Measurements from ENCODE around the gene AKAP6. TPM values are rescaled to one million over a fixed set of nuclear protein-coding genes. Genes with fewer than 3 reads are reported as not detected.

The AKAP6 gene
- total RNA-seq, 1 donor from 2014 or later = 0.21 TPM

GRCh38 chr14:32408018-32408417, 78.9 kb downstream of the AKAP6 start:
- H3K27me3 Mint-ChIP-seq (ENCODE audit: insufficient read depth) = peaks cover 5% of the 10 kb centered on the region
- H3K4me1 Mint-ChIP-seq (ENCODE audit: low read depth) = no peaks in the 10 kb centered on the region
- DNase-seq (ENCODE audit: low spot score) = no peak
- no peak overlapping the region for H3K4me3 Mint-ChIP-seq
- H3K9me3 Mint-ChIP-seq = no peaks in the 10 kb centered on the region
- H3K36me3 Mint-ChIP-seq (ENCODE audit: low read depth) = no peaks in the 10 kb centered on the region
- no peak overlapping the region for H3K27ac Mint-ChIP-seq
- intact Hi-C loops (cut with micrococcal nuclease) = no loop called here

GRCh38 chr14:32412103-32412502, 83.0 kb downstream of the AKAP6 start:
- no peak overlapping the region for H3K4me3 Mint-ChIP-seq
- H3K27ac Mint-ChIP-seq = no peak overlapping the region
- intact Hi-C loops (cut with micrococcal nuclease) = no loop called here
- no peaks in the 10 kb centered on the region for H3K9me3 Mint-ChIP-seq
- DNase-seq (ENCODE audit: low spot score) = no peak
- H3K36me3 Mint-ChIP-seq (ENCODE audit: low read depth) = no peaks in the 10 kb centered on the region
- no peaks in the 10 kb centered on the region for H3K4me1 Mint-ChIP-seq (ENCODE audit: low read depth)
- peaks cover 3% of the 10 kb centered on the region for H3K27me3 Mint-ChIP-seq (ENCODE audit: insufficient read depth)

GRCh38 chr14:32412532-32412931, 83.4 kb downstream of the AKAP6 start:
- intact Hi-C loops (cut with micrococcal nuclease) = no loop called here
- Mint-ChIP-seq H3K36me3 (ENCODE audit: low read depth) (no peaks in the 10 kb centered on the region), H3K27me3 (ENCODE audit: insufficient read depth) (peaks cover 3% of the 10 kb centered on the region), H3K27ac (no peak overlapping the region), H3K4me1 (ENCODE audit: low read depth) (no peaks in the 10 kb centered on the region), H3K9me3 (no peaks in the 10 kb centered on the region), H3K4me3 (no peak overlapping the region)
- no peak for DNase-seq (ENCODE audit: low spot score)

GRCh38 chr14:32413967-32414640, 85.0 kb downstream of the AKAP6 start:
- intact Hi-C loops (cut with micrococcal nuclease) = no loop called here
- no peaks in the 10 kb centered on the region for H3K36me3 Mint-ChIP-seq (ENCODE audit: low read depth)
- peaks cover 3% of the 10 kb centered on the region for H3K27me3 Mint-ChIP-seq (ENCODE audit: insufficient read depth)
- no peaks in the 10 kb centered on the region for H3K9me3 Mint-ChIP-seq
- H3K4me1 Mint-ChIP-seq (ENCODE audit: low read depth) = no peaks in the 10 kb centered on the region
- no peak overlapping the region for H3K4me3 Mint-ChIP-seq
- DNase-seq (ENCODE audit: low spot score) = no peak
- H3K27ac Mint-ChIP-seq = no peak overlapping the region

- intact Hi-C loops (cut with micrococcal nuclease) = no loop called here
- H3K27me3 Mint-ChIP-seq (ENCODE audit: insufficient read depth) = peaks cover 3% of the 10 kb centered on the region
- no peak overlapping the region for H3K27ac Mint-ChIP-seq
- H3K9me3 Mint-ChIP-seq = no peaks in the 10 kb centered on the region
- no peak overlapping the region for H3K4me3 Mint-ChIP-seq
- no peaks in the 10 kb centered on the region for H3K4me1 Mint-ChIP-seq (ENCODE audit: low read depth)
- no peak for DNase-seq (ENCODE audit: low spot score)
- no peaks in the 10 kb centered on the region for H3K36me3 Mint-ChIP-seq (ENCODE audit: low read depth)
Measured at GRCh38 chr14:32414808-32415255, 85.7 kb downstream of the AKAP6 start.

- intact Hi-C loops (cut with micrococcal nuclease) = no loop called here
- H3K27ac Mint-ChIP-seq = no peak overlapping the region
- no peak overlapping the region for H3K4me3 Mint-ChIP-seq
- H3K27me3 Mint-ChIP-seq (ENCODE audit: insufficient read depth) = no peaks in the 10 kb centered on the region
- H3K36me3 Mint-ChIP-seq (ENCODE audit: low read depth) = no peaks in the 10 kb centered on the region
- DNase-seq (ENCODE audit: low spot score) = no peak
- peaks cover 7% of the 10 kb centered on the region for H3K9me3 Mint-ChIP-seq
- H3K4me1 Mint-ChIP-seq (ENCODE audit: low read depth) = no peaks in the 10 kb centered on the region
Measured at GRCh38 chr14:32417956-32418552, 89.0 kb downstream of the AKAP6 start.

DNA sequence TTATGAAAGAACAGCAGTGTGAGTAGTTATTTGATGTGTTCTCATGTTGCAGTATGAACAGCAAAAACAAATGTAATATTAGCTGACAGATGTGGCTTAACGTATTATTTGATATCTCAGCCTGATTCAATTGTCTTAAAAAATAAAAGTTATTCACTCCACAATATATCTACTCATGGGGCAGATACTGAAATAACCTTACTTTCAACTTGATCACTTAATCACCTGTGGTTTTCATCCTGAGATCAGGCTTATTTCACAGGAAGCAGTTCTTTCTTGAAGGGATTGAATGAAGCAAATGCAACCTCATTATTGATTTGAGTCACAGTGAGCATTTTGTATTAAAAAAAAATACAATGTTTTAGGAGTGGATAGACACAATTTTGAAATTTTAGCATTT, 90.3 kb downstream of the AKAP6 start:
- no peak for DNase-seq (ENCODE audit: low spot score)
- H3K27me3 Mint-ChIP-seq (ENCODE audit: insufficient read depth) = no peaks in the 10 kb centered on the region
- no peaks in the 10 kb centered on the region for H3K36me3 Mint-ChIP-seq (ENCODE audit: low read depth)
- H3K4me1 Mint-ChIP-seq (ENCODE audit: low read depth) = no peaks in the 10 kb centered on the region
- H3K4me3 Mint-ChIP-seq = no peak overlapping the region
- intact Hi-C loops (cut with micrococcal nuclease) = no loop called here
- H3K27ac Mint-ChIP-seq = no peak overlapping the region
- H3K9me3 Mint-ChIP-seq = peaks cover 7% of the 10 kb centered on the region

- no peak overlapping the region for H3K27ac Mint-ChIP-seq
Measured at GRCh38 chr14:32421781-32422180, 92.7 kb downstream of the AKAP6 start.

DNA sequence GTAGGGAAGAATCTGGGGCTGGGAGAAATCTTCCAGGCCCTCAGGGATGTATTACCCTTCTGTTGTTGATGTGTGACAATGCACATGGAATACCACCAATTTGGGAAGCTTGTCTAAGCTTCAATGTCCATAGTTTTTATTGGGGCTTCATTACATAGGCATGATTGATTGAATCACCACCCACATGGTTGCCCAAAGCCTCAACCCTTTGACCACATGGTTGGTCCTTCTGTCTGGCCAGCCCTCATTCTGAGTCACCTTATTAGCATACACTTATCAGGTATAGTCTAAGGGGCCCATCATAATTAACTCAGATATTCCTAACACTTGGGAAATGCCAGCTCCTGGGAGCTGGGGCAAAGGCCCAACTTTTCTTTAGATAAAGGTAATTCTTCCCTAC, 93.3 kb downstream of the AKAP6 start:
- Mint-ChIP-seq H3K4me1 (ENCODE audit: low read depth) (no peaks in the 10 kb centered on the region), H3K27me3 (ENCODE audit: insufficient read depth) (no peaks in the 10 kb centered on the region), H3K9me3 (peaks cover 7% of the 10 kb centered on the region), H3K36me3 (ENCODE audit: low read depth) (no peaks in the 10 kb centered on the region), H3K27ac (no peak overlapping the region), H3K4me3 (no peak overlapping the region)
- intact Hi-C loops (cut with micrococcal nuclease) = no loop called here
- DNase-seq (ENCODE audit: low spot score) = no peak

More at GRCh38 chr14:32421781-32422180, 92.7 kb downstream of the AKAP6 start:
- no peak for DNase-seq (ENCODE audit: low spot score)
- H3K27me3 Mint-ChIP-seq (ENCODE audit: insufficient read depth) = no peaks in the 10 kb centered on the region
- no peaks in the 10 kb centered on the region for H3K36me3 Mint-ChIP-seq (ENCODE audit: low read depth)
- peaks cover 7% of the 10 kb centered on the region for H3K9me3 Mint-ChIP-seq
- no peaks in the 10 kb centered on the region for H3K4me1 Mint-ChIP-seq (ENCODE audit: low read depth)
- H3K4me3 Mint-ChIP-seq = no peak overlapping the region
- intact Hi-C loops (cut with micrococcal nuclease) = no loop called here

GRCh38 chr14:32426028-32426427, 96.9 kb downstream of the AKAP6 start:
- Mint-ChIP-seq H3K4me3 (no peak overlapping the region), H3K27ac (no peak overlapping the region), H3K36me3 (ENCODE audit: low read depth) (no peaks in the 10 kb centered on the region), H3K9me3 (peaks cover 7% of the 10 kb centered on the region), H3K27me3 (ENCODE audit: insufficient read depth) (no peaks in the 10 kb centered on the region), H3K4me1 (ENCODE audit: low read depth) (no peaks in the 10 kb centered on the region)
- no peak for DNase-seq (ENCODE audit: low spot score)
- intact Hi-C loops (cut with micrococcal nuclease) = no loop called here

- Mint-ChIP-seq H3K9me3 (peaks cover 5% of the 10 kb centered on the region), H3K27ac (no peak overlapping the region), H3K4me1 (ENCODE audit: low read depth) (no peaks in the 10 kb centered on the region), H3K4me3 (no peak overlapping the region), H3K36me3 (ENCODE audit: low read depth) (no peaks in the 10 kb centered on the region), H3K27me3 (ENCODE audit: insufficient read depth) (no peaks in the 10 kb centered on the region)
- intact Hi-C loops (cut with micrococcal nuclease) = no loop called here
- no peak for DNase-seq (ENCODE audit: low spot score)
Measured at GRCh38 chr14:32426586-32427388, 97.7 kb downstream of the AKAP6 start.

DNA sequence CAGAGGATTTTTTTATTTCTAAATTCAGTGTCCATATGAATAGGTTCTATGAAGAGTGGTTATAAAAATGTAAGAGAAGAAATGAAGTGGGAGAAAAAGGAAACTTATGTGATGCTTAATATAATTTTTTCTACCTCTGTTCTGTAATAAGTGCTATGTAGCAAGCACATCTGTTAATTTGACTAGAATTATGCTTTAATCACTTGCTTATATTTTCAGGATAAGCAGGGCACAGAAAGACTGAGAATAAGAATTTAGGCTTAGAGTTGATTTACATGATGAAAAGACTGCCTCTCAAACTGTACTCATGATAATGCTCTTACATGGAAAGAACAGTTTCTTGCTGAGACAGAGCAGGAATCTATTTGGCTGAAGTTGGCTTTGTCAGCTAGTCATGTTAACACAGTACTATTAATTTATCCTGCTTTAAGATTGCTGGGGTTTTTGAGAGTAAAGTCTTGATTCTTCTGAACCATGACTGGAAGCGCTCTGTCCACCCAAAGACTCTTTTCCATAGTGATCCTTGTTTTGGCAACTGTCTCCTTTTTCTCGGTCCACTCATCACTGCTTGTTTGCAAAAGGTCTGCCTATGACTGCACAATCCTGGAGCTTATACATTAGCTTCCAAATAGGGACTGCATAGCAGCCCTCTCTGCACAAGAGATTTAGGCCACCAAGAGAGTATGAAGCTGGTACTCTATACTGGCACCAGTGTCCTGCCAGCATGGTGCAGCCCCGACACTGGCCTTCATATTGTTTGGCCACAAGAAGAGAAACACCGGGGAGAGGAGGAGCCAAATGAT, 98.8 kb downstream of the AKAP6 start:
- Mint-ChIP-seq H3K36me3 (ENCODE audit: low read depth) (no peaks in the 10 kb centered on the region), H3K27ac (no peak overlapping the region), H3K4me3 (no peak overlapping the region), H3K27me3 (ENCODE audit: insufficient read depth) (no peaks in the 10 kb centered on the region), H3K9me3 (no peaks in the 10 kb centered on the region), H3K4me1 (ENCODE audit: low read depth) (no peaks in the 10 kb centered on the region)
- intact Hi-C loops (cut with micrococcal nuclease) = no loop called here
- no peak for DNase-seq (ENCODE audit: low spot score)

Data from activated T-helper 1 cell treated with anti-CD3 and anti-CD28 coated beads, Interleukin-12 subunit alpha, Interleukin-12 subunit beta, Interleukin-2, Interleukin-4 antibody, amounts not matched to agents 30 ng/mL and 10 ng/mL and 1 ng/mL, durations not matched to agents 14 hours and 24 hours and 36 hours (primary cell).